KMS-11 (cell line): Measurements from ENCODE around the gene TMC1.

Experiments
- H2AFZ ChIP-seq: fragments of 200-600 bp; sonication (generic); 2 replicates; pipeline ENCODE4 v1.6.1; 2016; ENCODE audit warnings: antibody characterized with exemption, mixed run types, low read depth
- H3K27ac ChIP-seq: fragments of 200-600 bp; sonication (generic); 2 replicates; pipeline ENCODE4 v1.6.1; 2016; ENCODE audit warnings: mild to moderate bottlenecking, mixed run types
- H3K27me3 ChIP-seq: fragments of 200-600 bp; sonication (generic); 2 replicates; pipeline ENCODE4 v1.6.1; 2017; ENCODE audit warnings: mild to moderate bottlenecking, low read depth, mixed run types, moderate library complexity; ENCODE audit not compliant: insufficient read depth
- H3K36me3 ChIP-seq: fragments of 200-600 bp; sonication (generic); 2 replicates; pipeline ENCODE4 v1.6.1; 2017; ENCODE audit warnings: mild to moderate bottlenecking, mixed run types; ENCODE audit not compliant: insufficient read depth
- H3K4me1 ChIP-seq: fragments of 200-600 bp; sonication (generic); 2 replicates; pipeline ENCODE4 v1.6.1; 2016; ENCODE audit warnings: mild to moderate bottlenecking, low read depth, mixed run types; ENCODE audit not compliant: poor library complexity, severe bottlenecking
- H3K4me2 ChIP-seq: fragments of 200-600 bp; sonication (generic); 2 replicates; pipeline ENCODE4 v1.7.0; 2016; ENCODE audit warnings: mild to moderate bottlenecking, mixed run types
- H3K4me3 ChIP-seq: fragments of 200-600 bp; sonication (generic); IDR thresholded peaks from 2 replicates; pipeline ENCODE4 v1.6.1; 2017; ENCODE audit warnings: low read depth, low read length, mixed read lengths; ENCODE audit not compliant: insufficient read depth
- H3K79me2 ChIP-seq: fragments of 200-600 bp; sonication (generic); 2 replicates; pipeline ENCODE4 v1.6.1; 2016; ENCODE audit warnings: low read depth, mixed run types; ENCODE audit not compliant: insufficient read depth
- H3K9ac ChIP-seq: fragments of 200-600 bp; sonication (generic); 2 replicates; pipeline ENCODE4 v1.6.1; 2016; ENCODE audit warnings: mild to moderate bottlenecking, mixed run types
- H4K20me1 ChIP-seq: fragments of 200-600 bp; sonication (generic); 2 replicates; pipeline ENCODE4 v1.6.1; 2016; ENCODE audit warnings: mild to moderate bottlenecking, mixed run types; ENCODE audit not compliant: insufficient read depth
- CTCF ChIP-seq: fragments of 200-600 bp; sonication (generic); conservative IDR thresholded peaks from 2 replicates; pipeline ENCODE4 v1.6.1; 2017; ENCODE audit warnings: low read depth, mild to moderate bottlenecking, antibody characterized with exemption, low read length, moderate library complexity, mixed read lengths

Gene TMC1

GRCh38 chr9:72494051-72494450 lies 27.4 kb upstream of the TMC1 start:
- Histone ChIP-seq H3K9ac (no peak overlapping the region), H3K27me3 (no peaks in the 10 kb centered on the region), H3K4me2 (no peak overlapping the region), H4K20me1 (no peaks in the 10 kb centered on the region), H3K27ac (no peak overlapping the region), H3K36me3 (no peaks in the 10 kb centered on the region), H2AFZ (no peak overlapping the region), H3K79me2 (no peaks in the 10 kb centered on the region), H3K4me3 (no peak overlapping the region), H3K4me1 (peaks cover 9% of the 10 kb centered on the region)
- no peak for TF ChIP-seq CTCF

- Histone ChIP-seq H3K27me3 (no peaks in the 10 kb centered on the region), H3K27ac (no peak overlapping the region), H3K4me1 (peaks cover 9% of the 10 kb centered on the region), H4K20me1 (no peaks in the 10 kb centered on the region), H3K4me2 (no peak overlapping the region), H2AFZ (no peak overlapping the region), H3K36me3 (no peaks in the 10 kb centered on the region), H3K79me2 (no peaks in the 10 kb centered on the region), H3K4me3 (no peak overlapping the region), H3K9ac (no peak overlapping the region)
- TF ChIP-seq CTCF = no peak
Observed at GRCh38 chr9:72497447-72498046, 23.9 kb upstream of the TMC1 start.

- no peaks in the 10 kb centered on the region for H3K27me3 ChIP-seq
- H2AFZ ChIP-seq = no peak overlapping the region
- no peaks in the 10 kb centered on the region for H3K36me3 ChIP-seq
- no peaks in the 10 kb centered on the region for H4K20me1 ChIP-seq
- no peaks in the 10 kb centered on the region for H3K79me2 ChIP-seq
- H3K27ac ChIP-seq = no peak overlapping the region
- H3K4me1 ChIP-seq = no peaks in the 10 kb centered on the region
- no peak overlapping the region for H3K4me3 ChIP-seq
- H3K4me2 ChIP-seq = no peak overlapping the region
- no peak overlapping the region for H3K9ac ChIP-seq
- TF ChIP-seq CTCF = no peak
Observed at GRCh38 chr9:72506615-72507014, 14.8 kb upstream of the TMC1 start.

- H2AFZ ChIP-seq = no peak overlapping the region
- no peaks in the 10 kb centered on the region for H3K4me1 ChIP-seq
- no peaks in the 10 kb centered on the region for H3K27me3 ChIP-seq
- H4K20me1 ChIP-seq = no peaks in the 10 kb centered on the region
- no peak overlapping the region for H3K27ac ChIP-seq
- H3K9ac ChIP-seq = no peak overlapping the region
- no peaks in the 10 kb centered on the region for H3K79me2 ChIP-seq
- no peak for TF ChIP-seq CTCF
- H3K4me2 ChIP-seq = no peak overlapping the region
- H3K36me3 ChIP-seq = no peaks in the 10 kb centered on the region
- no peak overlapping the region for H3K4me3 ChIP-seq
Observed at GRCh38 chr9:72509053-72509452, 12.4 kb upstream of the TMC1 start.
